GM23338 (cell line): ENCODE measurements around the gene ABCA7. TPM values are rescaled to one million over a fixed set of nuclear protein-coding genes. Genes with fewer than 3 reads are reported as not detected.

Experiments used
- ATAC-seq: fragments of 200-7000 bp; cut with Tn5 transposase; 3 replicates; pipeline ENCODE4 v1.9.1; 2020
- DNase-seq: peaks from one replicate; pipeline ENCODE4 v3.0.0-alpha.2; 2015; ENCODE audit warnings: low spot score
- H2AFZ ChIP-seq: fragments of 200-600 bp; sonication (generic); 2 replicates; pipeline ENCODE4 v1.8.0; 2016; ENCODE audit warnings: antibody characterized with exemption, mild to moderate bottlenecking, moderate library complexity
- H3F3A ChIP-seq: fragments of 200-600 bp; sonication (generic); replicated peaks from 2 replicates; pipeline ENCODE4 v1.8.0; 2017; ENCODE audit warnings: antibody characterized with exemption, mixed run types, low read depth
- H3K27ac ChIP-seq: fragments of 200-600 bp; sonication (generic); 2 replicates; pipeline ENCODE4 v1.6.1; 2016; ENCODE audit warnings: low read depth
- H3K27me3 ChIP-seq: fragments of 200-600 bp; sonication (generic); 2 replicates; pipeline ENCODE4 v1.8.0; 2016; ENCODE audit warnings: mild to moderate bottlenecking, mixed run types, moderate library complexity; ENCODE audit not compliant: insufficient read depth
- H3K36me3 ChIP-seq: fragments of 200-600 bp; sonication (generic); 2 replicates; pipeline ENCODE4 v1.8.0; 2016; ENCODE audit warnings: mild to moderate bottlenecking; ENCODE audit not compliant: insufficient read depth
- H3K4me1 ChIP-seq: fragments of 200-600 bp; sonication (generic); 2 replicates; pipeline ENCODE4 v1.8.0; 2016; ENCODE audit warnings: mild to moderate bottlenecking, moderate library complexity; ENCODE audit not compliant: insufficient read depth
- H3K4me2 ChIP-seq: fragments of 200-600 bp; sonication (generic); 2 replicates; pipeline ENCODE4 v1.7.1; 2017; ENCODE audit warnings: mixed run types
- H3K4me3 ChIP-seq: fragments of 200-600 bp; sonication (generic); 2 replicates; pipeline ENCODE4 v1.6.1; 2016; ENCODE audit warnings: mixed run types
- H3K79me2 ChIP-seq: fragments of 200-600 bp; sonication (generic); replicated peaks from 2 replicates; pipeline ENCODE4 v1.8.0; 2017; ENCODE audit warnings: mild to moderate bottlenecking; ENCODE audit not compliant: insufficient read depth
- H3K9me2 ChIP-seq: fragments of 200-600 bp; sonication (generic); 2 replicates; pipeline ENCODE4 v1.8.0; 2017; ENCODE audit not compliant: insufficient read depth
- H4K20me1 ChIP-seq: fragments of 200-600 bp; sonication (generic); replicated peaks from 2 replicates; pipeline ENCODE4 v1.8.0; 2017; ENCODE audit warnings: mild to moderate bottlenecking; ENCODE audit not compliant: insufficient read depth
- H3K27ac Mint-ChIP-seq: 2 replicates; pipeline ENCODE4 v1.8.0; 2020; ENCODE audit warnings: inconsistent platforms, mild to moderate bottlenecking, moderate library complexity, mixed read lengths
- H3K27me3 Mint-ChIP-seq: 3 replicates; pipeline ENCODE4 v1.8.0; 2022; ENCODE audit warnings: low read depth, mild to moderate bottlenecking, moderate library complexity, mixed read lengths, inconsistent platforms; ENCODE audit not compliant: insufficient read depth, poor library complexity
- H3K36me3 Mint-ChIP-seq: 3 replicates; pipeline ENCODE4 v1.8.0; 2021; ENCODE audit warnings: low read depth, mild to moderate bottlenecking, inconsistent platforms, moderate library complexity, mixed read lengths
- H3K4me1 Mint-ChIP-seq: 3 replicates; pipeline ENCODE4 v1.8.0; 2020; ENCODE audit warnings: mild to moderate bottlenecking, inconsistent platforms, mixed read lengths
- H3K4me3 Mint-ChIP-seq: 3 replicates; pipeline ENCODE4 v1.8.0; 2021; ENCODE audit warnings: moderate library complexity, mild to moderate bottlenecking, inconsistent platforms, mixed read lengths
- H3K9me3 Mint-ChIP-seq: 3 replicates; pipeline ENCODE4 v1.8.0; 2020; ENCODE audit warnings: moderate library complexity, mild to moderate bottlenecking, inconsistent platforms, mixed read lengths
- CREB1 ChIP-seq: fragments of 250-450 bp; sonication (Bioruptor Pico); IDR thresholded peaks from 2 replicates; pipeline ENCODE4 v1.5.0; 2020; ENCODE audit warnings: low read depth, mild to moderate bottlenecking, moderate library complexity
- CTCF ChIP-seq, 2 experiments: fragments of 200-600 bp in 1 of 2; sonication (generic) in 1 of 2; conservative IDR thresholded peaks; 2 replicates each; pipeline versions ENCODE4 v1.5.1 to v1.6.1; 2016 to 2017; ENCODE audit warnings: antibody characterized with exemption in 2 of 2, low read depth in 2 of 2, mild to moderate bottlenecking in 2 of 2, moderate library complexity in 1 of 2
- ETS1 ChIP-seq: IDR thresholded peaks from 2 replicates; pipeline ENCODE4 v1.6.1; 2016; ENCODE audit warnings: antibody characterized with exemption
- EZH2 ChIP-seq: fragments of 200-600 bp; sonication (generic); IDR thresholded peaks from one replicate; pipeline ENCODE4 v1.8.0; 2017; ENCODE audit warnings: antibody characterized with exemption, mild to moderate bottlenecking, low read depth; ENCODE audit not compliant: unreplicated experiment
- EZH2phosphoT487 ChIP-seq: fragments of 200-600 bp; sonication (generic); IDR thresholded peaks from one replicate; pipeline ENCODE4 v1.8.1; 2018; ENCODE audit warnings: antibody characterized with exemption; ENCODE audit not compliant: unreplicated experiment
- JUNB ChIP-seq: IDR thresholded peaks from one replicate; pipeline ENCODE4 v1.6.1; 2016; ENCODE audit warnings: antibody characterized with exemption; ENCODE audit not compliant: unreplicated experiment
- NANOG ChIP-seq: IDR thresholded peaks from 2 replicates; pipeline ENCODE4 v1.6.1; 2016; ENCODE audit warnings: antibody characterized with exemption, borderline replicate concordance
- POLR2AphosphoS5 ChIP-seq: IDR thresholded peaks from 2 replicates; pipeline ENCODE4 v1.6.1; 2016; ENCODE audit warnings: antibody characterized with exemption, low read depth
- STAT1 ChIP-seq: IDR thresholded peaks from one replicate; pipeline ENCODE4 v1.6.1; 2016; ENCODE audit warnings: antibody characterized with exemption; ENCODE audit not compliant: unreplicated experiment
- ZNF114 ChIP-seq: fragments of 250-450 bp; sonication (Bioruptor Pico); IDR thresholded peaks from 2 replicates; pipeline ENCODE4 v1.5.0; 2020; ENCODE audit warnings: mild to moderate bottlenecking, moderate library complexity
- ZNF331 ChIP-seq: fragments of 250-450 bp; sonication (Bioruptor Pico); IDR thresholded peaks from 2 replicates; pipeline ENCODE4 v1.5.0; 2020; ENCODE audit warnings: low read depth, mild to moderate bottlenecking, moderate library complexity
- ZNF462 ChIP-seq: fragments of 250-450 bp; sonication (Bioruptor Pico); IDR thresholded peaks from 2 replicates; pipeline ENCODE4 v1.5.0; 2020; ENCODE audit warnings: mild to moderate bottlenecking, moderate library complexity
- polyA plus RNA-seq: library from polyadenylated mRNA; unstranded; fragments of >200 nt; fragmentation: Nextera tagmentation; extraction: Ambion mirVana; gene quantifications from 2 replicates; pipeline ENCODE4 v1.2.1, GENCODE V29; 2016
- total RNA-seq: library from RNA; depleted of rRNA; stranded (reverse); fragments of >200 nt; shearing (Covaris generic); gene quantifications from 2 replicates; pipeline ENCODE4 v1.2.3, GENCODE V29; 2014

Gene ABCA7
- total and polyA plus RNA-seq, 2 experiments from 2014 or later, result 22.2 to 27.4 TPM

GRCh38 chr19:1093330-1093729 lies 53.4 kb downstream of the ABCA7 start (continued):
- TF ChIP-seq STAT1 (no peak), CTCF (conservative IDR thresholded peaks at IDR 0.05; ENCODE audit: low read depth in 2 of 2) (no peak), ZNF331 (CRISPR knock-in tag) (no peak), EZH2 (no peak)

GRCh38 chr19:1093811-1094553 lies 54.1 kb downstream of the ABCA7 start:
- no peak overlapping the region for H2AFZ ChIP-seq
- no peaks in the 10 kb centered on the region for H3K27me3 ChIP-seq
- DNase-seq (no peak), ATAC-seq (no peak)
- Mint-ChIP-seq H3K36me3 (peaks cover 23% of the 10 kb centered on the region), H3K4me3 (peak overlapping the region; percentile 89), H3K9me3 (no peaks in the 10 kb centered on the region), H3K4me1 (peaks cover 10% of the 10 kb centered on the region), H3K27ac (peak overlapping the region; percentile 88; the same call in 1 of the 2 replicates), H3K27me3 (peaks cover 17% of the 10 kb centered on the region)
- H3K4me3 ChIP-seq, result peak overlapping the region; percentile 91
- H3K27ac ChIP-seq, result no peak overlapping the region
- H3K79me2 ChIP-seq, result peaks cover 23% of the 10 kb centered on the region
- 0 out of 2 replicates have a peak, but pooled peaks cover 5% of the 10 kb centered on the region for H3F3A ChIP-seq
- peak overlapping the region; percentile 93 for H3K4me2 ChIP-seq
- 0 out of 2 replicates have a peak, but pooled peaks cover 9% of the 10 kb centered on the region for H3K36me3 ChIP-seq
- H3K9me2 ChIP-seq, result no peaks in the 10 kb centered on the region
- H3K4me1 ChIP-seq, result no peaks in the 10 kb centered on the region; the same call in 1 of the 2 replicates
- peaks cover 17% of the 10 kb centered on the region for H4K20me1 ChIP-seq
- TF ChIP-seq NANOG (no peak), ZNF331 (CRISPR knock-in tag) (no peak), ZNF114 (CRISPR knock-in tag) (no peak), CREB1 (CRISPR knock-in tag) (no peak), CTCF (conservative IDR thresholded peaks at IDR 0.05; ENCODE audit: low read depth in 2 of 2) (no peak), STAT1 (no peak), EZH2 (no peak), JUNB (no peak), ETS1 (no peak), POLR2AphosphoS5 (no peak), ZNF462 (CRISPR knock-in tag) (no peak), EZH2phosphoT487 (no peak)
